ENCODE results near the gene RASA4B.

Gene RASA4B

DNA sequence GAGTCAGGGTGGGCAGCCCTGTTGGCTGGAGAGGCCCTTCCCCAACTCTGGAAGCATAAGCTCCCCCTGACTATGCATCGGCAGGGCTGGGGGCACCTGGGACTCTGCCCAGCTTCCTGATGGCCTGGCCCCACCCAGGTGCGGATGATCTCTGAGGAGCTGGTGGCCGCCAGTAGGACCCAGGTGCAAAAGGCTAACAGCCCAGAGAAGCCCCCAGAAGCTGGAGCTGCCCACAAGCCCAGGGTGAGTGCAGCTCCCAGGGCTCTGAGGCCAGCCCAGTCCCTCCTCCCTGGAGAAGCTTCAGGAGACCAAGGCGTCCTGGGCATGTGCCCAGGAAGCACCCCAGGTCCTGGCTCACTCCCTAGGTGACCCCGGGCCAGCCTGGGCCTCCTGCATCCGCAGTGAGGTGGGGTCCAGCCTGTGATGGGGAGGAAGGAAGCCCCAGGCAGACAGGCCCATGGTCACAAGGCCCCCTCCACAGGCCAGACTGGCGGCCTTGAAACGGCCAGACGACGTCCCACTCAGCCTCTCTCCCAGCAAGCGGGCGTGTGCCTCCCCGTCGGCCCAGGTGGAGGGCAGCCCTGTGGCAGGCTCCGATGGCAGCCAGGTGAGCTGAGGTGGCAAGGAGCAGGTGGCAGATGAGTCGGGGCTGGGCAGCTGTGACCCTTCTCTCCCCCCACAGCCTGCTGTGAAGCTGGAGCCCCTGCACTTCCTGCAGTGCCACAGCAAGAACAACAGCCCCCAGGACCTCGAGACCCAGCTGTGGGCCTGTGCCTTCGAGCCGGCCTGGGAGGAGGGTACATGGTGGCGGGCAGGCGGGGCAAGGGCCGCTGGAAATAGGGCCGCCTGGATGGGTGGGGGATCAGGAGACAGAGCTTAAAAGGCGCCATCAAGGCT lies 49.7 kb downstream of the RASA4B start:
- Histone ChIP-seq H3K23ac (ENCODE audit: low read depth, low read length, poor library complexity) (peak overlapping the region; percentile 73), H3K36me3 (replicated peaks in 1 of 2; ENCODE audit: control insufficient read depth in 2 of 2, insufficient read depth in 2 of 2, low read length in 2 of 2) (peaks cover 19 to 54% of the 10 kb centered on the region in 2 donors), H3K18ac (ENCODE audit: low read length) (no peak overlapping the region), H2BK15ac (ENCODE audit: low read length) (no peak overlapping the region), H3K4me2 (ENCODE audit: insufficient read depth, low read length, poor library complexity, severe bottlenecking) (no peak overlapping the region), H3K27ac (replicated peaks; ENCODE audit: low read length) (no peak overlapping the region), H2AK5ac (ENCODE audit: low read depth, low read length) (no peak overlapping the region), H3K27me3 (ENCODE audit: control insufficient read depth in 3 of 3, insufficient read depth in 3 of 3, low read depth in 1 of 3, low read length in 3 of 3) (no peaks in the 10 kb centered on the region), H3K4me3 (ENCODE audit: low read length in 2 of 2) (no peak overlapping the region), H3K79me1 (ENCODE audit: low read depth, low read length) (peaks cover 17% of the 10 kb centered on the region), H3K4me1 (ENCODE audit: control insufficient read depth in 2 of 2, insufficient read depth in 1 of 2, low read depth in 1 of 2, low read length in 2 of 2) (peaks cover 6% of the 10 kb centered on the region in 2 donors), H3K4ac (ENCODE audit: low read length) (no peak overlapping the region), H3K9ac (ENCODE audit: low read depth, low read length, poor library complexity) (no peak overlapping the region), H3K14ac (ENCODE audit: low read length) (no peak overlapping the region), H2BK5ac (ENCODE audit: low read length) (peak overlapping the region; percentile 39), H4K91ac (ENCODE audit: low read depth, low read length, poor library complexity) (no peak overlapping the region), H2AFZ (ENCODE audit: low read length) (no peak overlapping the region), H2BK120ac (ENCODE audit: low read depth, low read length) (no peak overlapping the region), H2BK12ac (ENCODE audit: low read length) (peak overlapping the region; percentile 73), H4K8ac (ENCODE audit: low read depth, low read length) (no peak overlapping the region), H3K9me3 (replicated peaks in 1 of 2; ENCODE audit: control insufficient read depth in 2 of 2, insufficient read depth in 1 of 2, low read depth in 1 of 2, low read length in 2 of 2) (peaks cover 0 to 2% of the 10 kb centered on the region in 2 donors)
- no CpG with 5 or more reads among the region's 24 CpGs for WGBS, 2 donors (ENCODE audit: extremely low coverage in 2 of 2, insufficient read length in 2 of 2, insufficient replicate concordance in 1 of 2)
- DNase-seq (ENCODE audit: low spot score) = no peak

DNA sequence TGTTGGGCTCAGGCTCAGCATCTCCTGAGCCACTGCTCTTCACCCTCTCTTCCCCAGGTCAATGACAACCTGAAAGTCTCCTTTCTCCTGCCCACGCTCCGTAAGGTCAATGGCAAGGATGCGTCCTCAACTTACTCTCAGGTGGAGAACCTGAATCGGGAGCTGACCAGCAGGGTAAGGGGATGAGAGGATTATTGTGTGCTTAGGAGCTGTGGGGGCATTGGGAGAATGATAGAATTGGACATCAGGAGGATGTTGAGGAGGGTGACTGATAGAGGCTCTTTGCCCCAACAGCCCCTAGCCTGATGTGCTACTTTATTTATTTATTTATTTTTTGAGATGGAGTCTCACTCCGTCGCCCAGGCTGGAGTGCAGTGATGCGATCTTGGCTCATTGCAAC lies 51.5 kb downstream of the RASA4B start:
- H3K9ac ChIP-seq (ENCODE audit: low read depth, low read length, poor library complexity) = no peak overlapping the region
- H2BK5ac ChIP-seq (ENCODE audit: low read length) = no peak overlapping the region
- H4K8ac ChIP-seq (ENCODE audit: low read depth, low read length) = no peak overlapping the region
- no peak overlapping the region for H4K91ac ChIP-seq (ENCODE audit: low read depth, low read length, poor library complexity)
- H2BK120ac ChIP-seq (ENCODE audit: low read depth, low read length) = no peak overlapping the region
- H3K4me2 ChIP-seq (ENCODE audit: insufficient read depth, low read length, poor library complexity, severe bottlenecking) = no peak overlapping the region
- H2BK12ac ChIP-seq (ENCODE audit: low read length) = no peak overlapping the region
- H3K27ac ChIP-seq (replicated peaks; ENCODE audit: low read length) = no peak overlapping the region
- peak overlapping the region; percentile 41 to 97 for H3K4me3 ChIP-seq (ENCODE audit: low read length in 2 of 2)
- no peak overlapping the region for H2BK15ac ChIP-seq (ENCODE audit: low read length)
- no peaks in the 10 kb centered on the region for H3K27me3 ChIP-seq (ENCODE audit: control insufficient read depth in 3 of 3, insufficient read depth in 3 of 3, low read depth in 1 of 3, low read length in 3 of 3)
- H3K14ac ChIP-seq (ENCODE audit: low read length) = no peak overlapping the region
- H3K23ac ChIP-seq (ENCODE audit: low read depth, low read length, poor library complexity) = no peak overlapping the region
- DNase-seq (ENCODE audit: low spot score) = no peak
- peaks cover 0 to 2% of the 10 kb centered on the region in 2 donors for H3K9me3 ChIP-seq (replicated peaks in 1 of 2; ENCODE audit: control insufficient read depth in 2 of 2, insufficient read depth in 1 of 2, low read depth in 1 of 2, low read length in 2 of 2)
- no CpG with 5 or more reads among the region's 7 CpGs for WGBS, 2 donors (ENCODE audit: extremely low coverage in 2 of 2, insufficient read length in 2 of 2, insufficient replicate concordance in 1 of 2)
- peaks cover 14% of the 10 kb centered on the region for H3K79me1 ChIP-seq (ENCODE audit: low read depth, low read length)
- peaks cover 14 to 42% of the 10 kb centered on the region in 2 donors for H3K36me3 ChIP-seq (replicated peaks in 1 of 2; ENCODE audit: control insufficient read depth in 2 of 2, insufficient read depth in 2 of 2, low read length in 2 of 2)
- H3K4ac ChIP-seq (ENCODE audit: low read length) = no peak overlapping the region
- no peak overlapping the region for H3K18ac ChIP-seq (ENCODE audit: low read length)
- no peak overlapping the region for H2AK5ac ChIP-seq (ENCODE audit: low read depth, low read length)
- no peak overlapping the region for H2AFZ ChIP-seq (ENCODE audit: low read length)
- H3K4me1 ChIP-seq (ENCODE audit: control insufficient read depth in 2 of 2, insufficient read depth in 1 of 2, low read depth in 1 of 2, low read length in 2 of 2) = peaks cover 6% of the 10 kb centered on the region in 2 donors

DNA sequence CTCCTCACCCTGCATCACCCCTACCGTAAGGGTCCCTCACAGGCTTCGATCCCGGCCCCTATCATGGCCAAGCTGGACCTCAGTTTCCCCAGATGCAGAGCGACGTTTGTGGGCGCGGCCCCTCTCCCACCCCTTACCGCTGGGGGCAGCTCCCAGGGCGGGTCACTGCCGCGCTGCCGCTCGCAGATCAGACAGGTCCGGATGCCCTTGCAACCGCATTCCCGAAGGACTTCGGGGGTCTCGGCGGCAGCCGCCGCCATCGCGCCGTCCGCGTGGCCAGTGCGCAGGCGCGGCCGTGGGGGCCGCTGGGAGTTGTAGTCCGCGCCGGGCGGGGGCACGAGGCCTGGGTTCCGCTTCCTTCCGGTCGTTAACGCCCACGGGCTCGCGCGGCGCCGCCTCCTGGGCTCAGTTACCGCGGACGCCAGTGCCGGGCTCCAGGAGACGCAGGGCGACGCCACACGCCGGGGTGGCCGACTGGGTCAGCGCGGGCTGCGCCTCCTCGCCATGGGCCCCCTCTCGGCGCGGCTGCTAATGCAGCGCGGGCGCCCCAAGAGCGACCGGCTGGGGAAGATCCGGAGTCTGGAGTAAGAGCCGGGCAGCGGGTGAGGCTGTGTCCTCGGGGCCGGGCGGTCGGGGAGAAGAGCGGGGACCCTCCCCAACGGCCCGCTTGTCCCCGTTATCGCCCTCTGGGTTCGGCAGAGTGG lies 52.8 kb downstream of the RASA4B start, which contains the start of the genes ALKBH4 and LRWD1:
Gene ALKBH4 (minus strand): TSS at position 287 of the 704 bp plus-strand sequence. CDS start 27 bp downstream, at position 260.
Gene LRWD1 (plus strand): TSS at position 408 of the 704 bp plus-strand sequence. CDS start 97 bp downstream, at position 505.
- H2BK15ac ChIP-seq (ENCODE audit: low read length) = peak within 1 kb of the TSS; percentile 67
- peaks cover 11 to 30% of the 10 kb centered on the region in 2 donors for H3K36me3 ChIP-seq (replicated peaks in 1 of 2; ENCODE audit: control insufficient read depth in 2 of 2, insufficient read depth in 2 of 2, low read length in 2 of 2)
- peaks cover 0 to 2% of the 10 kb centered on the region in 2 donors for H3K9me3 ChIP-seq (replicated peaks in 1 of 2; ENCODE audit: control insufficient read depth in 2 of 2, insufficient read depth in 1 of 2, low read depth in 1 of 2, low read length in 2 of 2)
- H3K23ac ChIP-seq (ENCODE audit: low read depth, low read length, poor library complexity) = peak within 1 kb of the TSS; percentile 87
- no peak within 1 kb of the TSS for H2BK120ac ChIP-seq (ENCODE audit: low read depth, low read length)
- H2AFZ ChIP-seq (ENCODE audit: low read length) = peak within 1 kb of the TSS; percentile 99
- peaks cover 6% of the 10 kb centered on the region in 2 donors for H3K4me1 ChIP-seq (ENCODE audit: control insufficient read depth in 2 of 2, insufficient read depth in 1 of 2, low read depth in 1 of 2, low read length in 2 of 2)
- peak within 1 kb of the TSS; percentile 93 for H3K4me2 ChIP-seq (ENCODE audit: insufficient read depth, low read length, poor library complexity, severe bottlenecking)
- H2BK12ac ChIP-seq (ENCODE audit: low read length) = peak within 1 kb of the TSS; percentile 50
- peak within 1 kb of the TSS; percentile 29 for H2AK5ac ChIP-seq (ENCODE audit: low read depth, low read length)
- H3K18ac ChIP-seq (ENCODE audit: low read length) = peak within 1 kb of the TSS; percentile 97
- no peaks in the 10 kb centered on the region for H3K27me3 ChIP-seq (ENCODE audit: control insufficient read depth in 3 of 3, insufficient read depth in 3 of 3, low read depth in 1 of 3, low read length in 3 of 3)
- no peak within 1 kb of the TSS for H4K91ac ChIP-seq (ENCODE audit: low read depth, low read length, poor library complexity)
- WGBS, 2 donors (ENCODE audit: extremely low coverage in 2 of 2, insufficient read length in 2 of 2, insufficient replicate concordance in 1 of 2) = no CpG with 5 or more reads among the region's 81 CpGs
- peak within 1 kb of the TSS; percentile 99 for H3K14ac ChIP-seq (ENCODE audit: low read length)
- no peak within 1 kb of the TSS for H3K27ac ChIP-seq (replicated peaks; ENCODE audit: low read length)
- peaks cover 14% of the 10 kb centered on the region for H3K79me1 ChIP-seq (ENCODE audit: low read depth, low read length)
- H3K4me3 ChIP-seq (ENCODE audit: low read length in 2 of 2) = peak within 1 kb of the TSS; percentile 90 to 97
- H3K9ac ChIP-seq (ENCODE audit: low read depth, low read length, poor library complexity) = peak within 1 kb of the TSS; percentile 97
- peak within 1 kb of the TSS; percentile 72 for H2BK5ac ChIP-seq (ENCODE audit: low read length)
- peak within 1 kb of the TSS; percentile 66 for H4K8ac ChIP-seq (ENCODE audit: low read depth, low read length)
- H3K4ac ChIP-seq (ENCODE audit: low read length) = peak within 1 kb of the TSS; percentile 26
- peak; percentile 92 for DNase-seq (ENCODE audit: low spot score)
